MM.1S (cell line): ENCODE measurements around the gene MAD1L1.

Experiments used
- DNase-seq: peaks from one replicate; pipeline ENCODE4 v3.0.0-alpha.2; 2015
- H2AFZ ChIP-seq: fragments of 300-600 bp; sonication (generic); 2 replicates; pipeline ENCODE4 v1.6.0; 2016; ENCODE audit warnings: antibody characterized with exemption, low read length
- H3F3A ChIP-seq: fragments of 300-600 bp; sonication (generic); 2 replicates; pipeline ENCODE4 v1.6.1; 2016; ENCODE audit warnings: mild to moderate bottlenecking, antibody characterized with exemption, low read length, moderate library complexity, mixed read lengths; ENCODE audit not compliant: insufficient read depth
- H3K27ac ChIP-seq: fragments of 300-600 bp; sonication (generic); 2 replicates; pipeline ENCODE4 v1.5.1; 2016; ENCODE audit warnings: mild to moderate bottlenecking, low read length
- H3K27me3 ChIP-seq: fragments of 300-600 bp; sonication (generic); replicated peaks from 2 replicates; pipeline ENCODE4 v1.6.0; 2016; ENCODE audit warnings: low read length; ENCODE audit not compliant: insufficient read depth
- H3K36me3 ChIP-seq: fragments of 300-600 bp; sonication (generic); replicated peaks from 2 replicates; pipeline ENCODE4 v1.6.1; 2016; ENCODE audit warnings: mild to moderate bottlenecking, low read length, mixed read lengths; ENCODE audit not compliant: insufficient read depth
- H3K4me1 ChIP-seq: fragments of 300-600 bp; sonication (generic); 2 replicates; pipeline ENCODE4 v1.6.1; 2016; ENCODE audit warnings: low read length, mixed read lengths
- H3K4me2 ChIP-seq: fragments of 300-600 bp; sonication (generic); 2 replicates; pipeline ENCODE4 v1.6.0; 2016; ENCODE audit warnings: low read depth, low read length
- H3K4me3 ChIP-seq: fragments of 300-600 bp; sonication (generic); 2 replicates; pipeline ENCODE4 v1.5.1; 2016; ENCODE audit warnings: low read length, mixed read lengths
- H3K79me2 ChIP-seq: fragments of 300-600 bp; sonication (generic); 2 replicates; pipeline ENCODE4 v1.6.1; 2016; ENCODE audit warnings: mixed run types, low read length, mixed read lengths
- H3K9ac ChIP-seq: fragments of 300-600 bp; sonication (generic); 2 replicates; pipeline ENCODE4 v1.6.1; 2016; ENCODE audit warnings: low read length, mixed read lengths
- H3K9me2 ChIP-seq: fragments of 300-600 bp; sonication (generic); replicated peaks from 2 replicates; pipeline ENCODE4 v1.6.1; 2016; ENCODE audit warnings: mild to moderate bottlenecking, low read length, mixed read lengths; ENCODE audit not compliant: insufficient read depth
- H3K9me3 ChIP-seq: fragments of 300-600 bp; sonication (generic); replicated peaks from 2 replicates; pipeline ENCODE4 v1.6.1; 2016; ENCODE audit warnings: mild to moderate bottlenecking, low read length, mixed read lengths; ENCODE audit not compliant: insufficient read depth
- H4K20me1 ChIP-seq: fragments of 300-600 bp; sonication (generic); 2 replicates; pipeline ENCODE4 v1.6.1; 2016; ENCODE audit warnings: mild to moderate bottlenecking, low read length, moderate library complexity, mixed read lengths; ENCODE audit not compliant: insufficient read depth
- CTCF ChIP-seq: fragments of 300-600 bp; sonication (generic); IDR thresholded peaks from 2 replicates; pipeline ENCODE4 v1.5.1; 2016; ENCODE audit warnings: antibody characterized with exemption, low read length, mixed read lengths
- EZH2 ChIP-seq: fragments of 300-600 bp; sonication (generic); optimal IDR thresholded peaks from 2 replicates; pipeline ENCODE3; 2017; ENCODE audit warnings: low read depth, mild to moderate bottlenecking, antibody characterized with exemption, low read length, mixed read lengths
- EZH2phosphoT487 ChIP-seq: fragments of 300-600 bp; sonication (generic); IDR thresholded peaks from 2 replicates; pipeline ENCODE4 v1.6.1; 2018; ENCODE audit warnings: antibody characterized with exemption, low read length

MAD1L1 gene

DNA sequence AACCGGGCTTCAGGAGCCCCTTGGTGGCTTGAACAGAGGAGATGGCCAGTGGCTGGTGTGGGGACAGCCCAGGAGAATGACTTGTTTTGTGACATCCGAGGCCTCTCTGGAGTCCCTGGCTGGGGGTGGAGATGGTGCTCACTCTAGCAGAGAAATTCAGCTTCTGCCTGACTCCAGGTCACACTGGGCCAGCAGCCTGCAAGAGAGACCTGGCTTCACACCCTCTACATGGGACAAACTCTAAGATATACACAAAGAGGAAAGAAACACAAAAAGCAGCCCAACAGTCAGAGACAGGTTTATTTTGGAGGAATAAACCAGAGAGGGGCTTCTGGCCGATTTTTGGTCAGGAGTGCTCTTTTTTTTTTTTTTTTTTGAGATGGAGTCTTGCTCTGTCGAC lies 429.8 kb downstream of the MAD1L1 start:
- TF ChIP-seq EZH2phosphoT487 (no peak), EZH2 (no peak), CTCF (no peak)
- H3K9me2 ChIP-seq: no peaks in the 10 kb centered on the region
- H3K27ac ChIP-seq: no peak overlapping the region
- H3K36me3 ChIP-seq: no peaks in the 10 kb centered on the region
- no peak for DNase-seq
- H3F3A ChIP-seq: no peaks in the 10 kb centered on the region
- no peaks in the 10 kb centered on the region for H3K9me3 ChIP-seq
- no peaks in the 10 kb centered on the region for H3K4me1 ChIP-seq
- H4K20me1 ChIP-seq: no peaks in the 10 kb centered on the region
- no peak overlapping the region for H3K9ac ChIP-seq
- H3K4me2 ChIP-seq: no peak overlapping the region
- H2AFZ ChIP-seq: no peak overlapping the region
- peaks cover 46% of the 10 kb centered on the region for H3K27me3 ChIP-seq
- no peaks in the 10 kb centered on the region for H3K79me2 ChIP-seq
- H3K4me3 ChIP-seq: no peak overlapping the region

- no peak overlapping the region for H3K4me3 ChIP-seq
- H3K4me1 ChIP-seq: no peaks in the 10 kb centered on the region
- no peaks in the 10 kb centered on the region for H3K9me2 ChIP-seq
- H3K27ac ChIP-seq: no peak overlapping the region
- H3F3A ChIP-seq: no peaks in the 10 kb centered on the region
- H3K9me3 ChIP-seq: no peaks in the 10 kb centered on the region
- no peak overlapping the region for H3K9ac ChIP-seq
- DNase-seq: no peak
- no peak overlapping the region for H3K4me2 ChIP-seq
- TF ChIP-seq CTCF (no peak), EZH2 (no peak), EZH2phosphoT487 (no peak)
- no peaks in the 10 kb centered on the region for H3K36me3 ChIP-seq
- no peaks in the 10 kb centered on the region for H4K20me1 ChIP-seq
- no peaks in the 10 kb centered on the region for H3K79me2 ChIP-seq
- no peak overlapping the region for H2AFZ ChIP-seq
- peaks cover 42% of the 10 kb centered on the region for H3K27me3 ChIP-seq
Observed at GRCh38 chr7:1800902-1801301, 431.8 kb downstream of the MAD1L1 start.

- TF ChIP-seq EZH2phosphoT487: no peak
- TF ChIP-seq CTCF: no peak
- TF ChIP-seq EZH2: no peak
- Histone ChIP-seq H4K20me1 (no peaks in the 10 kb centered on the region), H3K79me2 (no peaks in the 10 kb centered on the region), H3F3A (no peaks in the 10 kb centered on the region), H3K4me1 (no peaks in the 10 kb centered on the region), H3K27ac (no peak overlapping the region), H3K9me3 (no peaks in the 10 kb centered on the region), H3K36me3 (no peaks in the 10 kb centered on the region), H3K4me3 (no peak overlapping the region), H3K9me2 (no peaks in the 10 kb centered on the region), H2AFZ (no peak overlapping the region), H3K27me3 (peaks cover 28% of the 10 kb centered on the region), H3K4me2 (no peak overlapping the region), H3K9ac (no peak overlapping the region)
- no peak for DNase-seq
Observed at GRCh38 chr7:1798191-1798590, 434.6 kb downstream of the MAD1L1 start.
